SU-DHL-6 (cell line): ENCODE data around the gene HTATIP2.

Experiments used
- H2AFZ ChIP-seq: fragments of 200-600 bp; sonication (generic); 2 replicates; pipeline ENCODE4 v1.6.1; 2014; ENCODE audit warnings: low read depth, mild to moderate bottlenecking, moderate library complexity, mixed read lengths, antibody characterized with exemption, low read length; ENCODE audit not compliant: severe bottlenecking
- H3F3A ChIP-seq: fragments of 200-600 bp; shearing (Covaris generic); 2 replicates; pipeline ENCODE4 v1.6.0; 2016; ENCODE audit warnings: antibody characterized with exemption, mild to moderate bottlenecking; ENCODE audit not compliant: insufficient read depth
- H3K27ac ChIP-seq: fragments of 200-600 bp; sonication (generic); 2 replicates; pipeline ENCODE4 v1.5.1; 2016; ENCODE audit warnings: low read depth, mild to moderate bottlenecking, low read length, moderate library complexity, mixed read lengths
- H3K27me3 ChIP-seq: fragments of 200-600 bp; sonication (generic), shearing (Covaris generic); 2 replicates; pipeline ENCODE4 v1.6.0; 2014; ENCODE audit warnings: mild to moderate bottlenecking, low read length
- H3K36me3 ChIP-seq: fragments of 200-600 bp; sonication (generic); 2 replicates; pipeline ENCODE4 v1.6.1; 2014; ENCODE audit warnings: mild to moderate bottlenecking, low read length, mixed read lengths
- H3K4me2 ChIP-seq: fragments of 300-600, 200-600 bp; shearing (Covaris generic), sonication (generic); 2 replicates; pipeline ENCODE4 v1.6.0; 2014; ENCODE audit warnings: low read length, low read depth, mild to moderate bottlenecking; ENCODE audit not compliant: poor library complexity, severe bottlenecking
- H3K4me3 ChIP-seq: fragments of 200-600 bp; sonication (generic); 2 replicates; pipeline ENCODE4 v1.5.1; 2014; ENCODE audit warnings: antibody characterized with exemption, low read length, mild to moderate bottlenecking, mixed read lengths; ENCODE audit not compliant: insufficient read depth, poor library complexity, severe bottlenecking
- H3K79me2 ChIP-seq: fragments of 200-600 bp; sonication (generic); 2 replicates; pipeline ENCODE4 v1.6.1; 2014; ENCODE audit warnings: mild to moderate bottlenecking, low read length, moderate library complexity; ENCODE audit not compliant: insufficient read depth
- H3K9ac ChIP-seq: fragments of 200-600 bp; sonication (generic); 2 replicates; pipeline ENCODE4 v1.7.0; 2014; ENCODE audit warnings: mild to moderate bottlenecking, low read length
- H3K9me2 ChIP-seq: fragments of 200-600 bp; sonication (generic); replicated peaks from 2 replicates; pipeline ENCODE4 v1.6.1; 2014; ENCODE audit warnings: low read length; ENCODE audit not compliant: insufficient read depth
- H3K9me3 ChIP-seq: fragments of 200-600 bp; sonication (generic); 2 replicates; pipeline ENCODE4 v1.6.1; 2014; ENCODE audit warnings: low read length, mixed read lengths; ENCODE audit not compliant: insufficient read depth
- H4K20me1 ChIP-seq: fragments of 200-600 bp; sonication (generic); 2 replicates; pipeline ENCODE4 v1.6.1; 2014; ENCODE audit warnings: low read depth, mild to moderate bottlenecking, antibody characterized with exemption, low read length, moderate library complexity, mixed read lengths
- CTCF ChIP-seq: fragments of 200-600 bp; sonication (generic); IDR thresholded peaks from one replicate; pipeline ENCODE4 v1.5.1; 2017; ENCODE audit warnings: antibody characterized with exemption, mild to moderate bottlenecking, low read length, moderate library complexity; ENCODE audit not compliant: insufficient read depth, poor library complexity, severe bottlenecking
- EZH2phosphoT487 ChIP-seq: fragments of 200-600 bp; sonication (generic), shearing (Covaris generic); conservative IDR thresholded peaks from 2 replicates; pipeline ENCODE4 v1.6.1; 2018; ENCODE audit warnings: mild to moderate bottlenecking, antibody characterized with exemption, low read length, moderate library complexity, mixed read lengths

Gene HTATIP2

GRCh38 chr11:20342347-20343141 is 21.0 kb upstream of the HTATIP2 start:
- Histone ChIP-seq H2AFZ (no peak overlapping the region), H3K36me3 (no peaks in the 10 kb centered on the region), H3K4me2 (no peak overlapping the region), H3K79me2 (no peaks in the 10 kb centered on the region), H3K4me3 (no peak overlapping the region), H3K9me2 (no peaks in the 10 kb centered on the region), H3K27ac (no peak overlapping the region), H3K9ac (no peak overlapping the region), H3F3A (no peaks in the 10 kb centered on the region), H3K27me3 (no peaks in the 10 kb centered on the region), H3K9me3 (no peaks in the 10 kb centered on the region), H4K20me1 (no peaks in the 10 kb centered on the region)
- TF ChIP-seq CTCF (no peak), EZH2phosphoT487 (no peak)

- Histone ChIP-seq H2AFZ (no peak overlapping the region), H3K27ac (no peak overlapping the region), H3K4me3 (no peak overlapping the region), H3K9me3 (no peaks in the 10 kb centered on the region), H3K36me3 (no peaks in the 10 kb centered on the region), H3F3A (no peaks in the 10 kb centered on the region), H4K20me1 (no peaks in the 10 kb centered on the region), H3K27me3 (no peaks in the 10 kb centered on the region), H3K9me2 (no peaks in the 10 kb centered on the region), H3K4me2 (no peak overlapping the region), H3K79me2 (no peaks in the 10 kb centered on the region), H3K9ac (no peak overlapping the region)
- TF ChIP-seq EZH2phosphoT487 = no peak
- no peak for TF ChIP-seq CTCF
Observed at GRCh38 chr11:20351136-20351535, 12.4 kb upstream of the HTATIP2 start.

GRCh38 chr11:20351751-20352262 is 11.7 kb upstream of the HTATIP2 start:
- Histone ChIP-seq H2AFZ (no peak overlapping the region), H3K4me2 (no peak overlapping the region), H3K79me2 (no peaks in the 10 kb centered on the region), H3K9me3 (no peaks in the 10 kb centered on the region), H3K27me3 (no peaks in the 10 kb centered on the region), H3K4me3 (no peak overlapping the region), H3K9ac (no peak overlapping the region), H3F3A (no peaks in the 10 kb centered on the region), H3K27ac (no peak overlapping the region), H4K20me1 (no peaks in the 10 kb centered on the region), H3K36me3 (no peaks in the 10 kb centered on the region), H3K9me2 (no peaks in the 10 kb centered on the region)
- TF ChIP-seq EZH2phosphoT487 = no peak
- TF ChIP-seq CTCF = no peak
